Transverse colon (tissue), 4 donors: ENCODE data around the gene ZNF429. TPM values are rescaled to one million over a fixed set of nuclear protein-coding genes. Genes with fewer than 3 reads are reported as not detected.
"Not testable (repeated sequence)": the region's sequence is repeated elsewhere in the genome, so short reads cannot be mapped to it uniquely, and the experiment has no call there.

ENCODE experiments used
- DNase-seq: peaks from one replicate; pipeline ENCODE4 v3.0.0-alpha.2; 2019
- H3K27ac ChIP-seq, 4 donors: fragments of 200-600 bp; sonication (generic); 2 replicates each; pipeline ENCODE4 v1.5.1; 2016 to 2018; ENCODE audit warnings: inconsistent platforms in 4 of 4
- H3K27me3 ChIP-seq: fragments of 200-600 bp; sonication (generic); 2 replicates; pipeline ENCODE4 v1.5.1; 2017; ENCODE audit warnings: inconsistent platforms
- H3K36me3 ChIP-seq, 4 donors: fragments of 200-600 bp; sonication (generic); 2 replicates each; pipeline ENCODE4 v1.5.1; 2017 to 2019; ENCODE audit warnings: inconsistent platforms in 4 of 4
- H3K4me1 ChIP-seq, 4 donors: fragments of 200-600 bp; sonication (generic); 2 replicates each; pipeline ENCODE4 v1.5.1; 2017 to 2020; ENCODE audit warnings: inconsistent platforms in 4 of 4
- H3K4me3 ChIP-seq, 4 donors: fragments of 200-600 bp; sonication (generic); 1 replicate in 1 of 4; 2 replicates in 3 of 4; pipeline versions ENCODE4 v1.5.1 to v1.6.1; 2017 to 2019; ENCODE audit warnings: inconsistent platforms in 4 of 4
- H3K9me3 ChIP-seq, 2 donors: fragments of 200-600 bp; sonication (generic); 2 replicates each; pipeline ENCODE4 v1.5.1; 2017 to 2019; ENCODE audit warnings: inconsistent platforms in 2 of 2
- EP300 ChIP-seq: sonication (generic); formaldehyde crosslinking; IDR thresholded peaks from one replicate; pipeline ENCODE4 v1.6.1; 2017; ENCODE audit warnings: antibody characterized with exemption, low read depth
- POLR2A ChIP-seq: fragments of 450-650 bp; IDR thresholded peaks from one replicate; pipeline ENCODE4 v1.6.1; 2016; ENCODE audit warnings: antibody characterized with exemption, mild to moderate bottlenecking, moderate library complexity
- POLR2AphosphoS5 ChIP-seq, 3 donors: sonication (generic); formaldehyde crosslinking; IDR thresholded peaks; one replicate each; pipeline ENCODE4 v1.6.1; 2016; ENCODE audit warnings: antibody characterized with exemption in 3 of 3
- WGBS, 2 donors: methylation state at CpG; one replicate each; pipeline ENCODE4 v1.1.5; 2018; ENCODE audit warnings: low coverage in 1 of 2; 5-methylcytosine and 5-hydroxymethylcytosine counted together
- in situ Hi-C, 4 donors: fragments of 200-750 bp; cut with MboI; loops; one replicate each; pipeline versions ENCODE4 v1.15.0 to v1.15.1; 2017; ENCODE audit warnings: low sequenced_read_pairs in 3 of 4, low pct_ligation_motif_present in 1 of 4, low pct_unique_long_range_greater_than_20kb in 1 of 4
- intact Hi-C: fragments of 100-400 bp; cut with DNase I; formaldehyde crosslinking; loops from one replicate; pipeline ENCODE4 v1.15.1; 2023; ENCODE audit warnings: low total_unique reads
- total RNA-seq, 4 donors: library from RNA; depleted of rRNA; stranded (reverse); fragments of >200 nt; gene quantifications; one replicate each; pipeline ENCODE4 v1.1.0, GENCODE V29; 2016
- TF ChIP-seq, protein P1 (sequence below), 5 experiments: fragments of 200-600 bp in 3 of 5; fragments of 450-650 bp in 2 of 5; sonication (generic) in 3 of 5; IDR thresholded peaks; 1 replicate in 2 of 5; 2 replicates in 3 of 5; pipeline ENCODE4 v1.5.1; 2016 to 2017; ENCODE audit warnings: antibody characterized with exemption in 5 of 5, inconsistent platforms in 3 of 5, mild to moderate bottlenecking in 2 of 5, moderate library complexity in 1 of 5

Gene ZNF429
- total RNA-seq, 4 donors from 2014 or later = 13.5 to 47.0 (median 18.2) TPM

GRCh38 chr19:21498651-21499050 lies 6.8 kb upstream of the ZNF429 start:
- no peaks in the 10 kb centered on the region for H3K4me1 ChIP-seq
- no peaks in the 10 kb centered on the region for H3K27me3 ChIP-seq
- TF ChIP-seq POLR2A (no peak), EP300 (no peak), POLR2AphosphoS5 (IDR thresholded peaks at IDR 0.05) (no peak)
- TF ChIP-seq, protein P1, sequence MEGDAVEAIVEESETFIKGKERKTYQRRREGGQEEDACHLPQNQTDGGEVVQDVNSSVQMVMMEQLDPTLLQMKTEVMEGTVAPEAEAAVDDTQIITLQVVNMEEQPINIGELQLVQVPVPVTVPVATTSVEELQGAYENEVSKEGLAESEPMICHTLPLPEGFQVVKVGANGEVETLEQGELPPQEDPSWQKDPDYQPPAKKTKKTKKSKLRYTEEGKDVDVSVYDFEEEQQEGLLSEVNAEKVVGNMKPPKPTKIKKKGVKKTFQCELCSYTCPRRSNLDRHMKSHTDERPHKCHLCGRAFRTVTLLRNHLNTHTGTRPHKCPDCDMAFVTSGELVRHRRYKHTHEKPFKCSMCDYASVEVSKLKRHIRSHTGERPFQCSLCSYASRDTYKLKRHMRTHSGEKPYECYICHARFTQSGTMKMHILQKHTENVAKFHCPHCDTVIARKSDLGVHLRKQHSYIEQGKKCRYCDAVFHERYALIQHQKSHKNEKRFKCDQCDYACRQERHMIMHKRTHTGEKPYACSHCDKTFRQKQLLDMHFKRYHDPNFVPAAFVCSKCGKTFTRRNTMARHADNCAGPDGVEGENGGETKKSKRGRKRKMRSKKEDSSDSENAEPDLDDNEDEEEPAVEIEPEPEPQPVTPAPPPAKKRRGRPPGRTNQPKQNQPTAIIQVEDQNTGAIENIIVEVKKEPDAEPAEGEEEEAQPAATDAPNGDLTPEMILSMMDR (IDR thresholded peaks at IDR 0.05) = no peak
- no peak for DNase-seq
- WGBS, 2 donors = 78 to 89% methylated on average over 1 to 2 of the region's 2 CpGs
- in situ Hi-C loops (loop anchor here in 1 of 4 donors (25.0 kb wide), 2 partner anchors 189 to 286 kb away; no protein-coding TSS in a partner anchor), intact Hi-C loops (loop anchor here (1.0 kb wide), 1 partner anchor 23 kb away; no protein-coding TSS in a partner anchor)
- no peak overlapping the region for H3K27ac ChIP-seq
- no peaks in the 10 kb centered on the region for H3K9me3 ChIP-seq
- H3K4me3 ChIP-seq = no peak overlapping the region
- no peaks in the 10 kb centered on the region for H3K36me3 ChIP-seq

DNA sequence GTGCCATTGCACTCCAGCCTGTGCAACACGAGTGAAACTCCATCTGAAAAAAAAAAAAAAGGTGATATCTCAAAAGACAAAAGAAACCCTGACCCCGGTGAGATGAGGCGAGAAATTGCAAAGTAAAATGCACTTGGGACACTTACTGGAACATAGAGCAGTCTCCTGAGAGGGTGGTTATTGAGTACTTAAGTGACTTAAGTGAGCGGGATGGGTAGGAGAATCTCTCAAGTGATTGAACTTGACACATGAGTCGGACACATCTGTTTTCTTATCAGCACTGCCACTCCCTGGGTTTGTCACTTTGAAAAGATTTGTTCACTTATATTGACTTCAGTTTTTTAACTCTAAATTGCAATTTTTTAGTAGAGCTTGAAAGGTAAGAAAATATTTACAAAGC lies 2.8 kb downstream of the ZNF429 start:
- no peak overlapping the region for H3K4me3 ChIP-seq
- intact Hi-C loops (no loop called here), in situ Hi-C loops (no loop called here)
- no peaks in the 10 kb centered on the region for H3K27me3 ChIP-seq
- TF ChIP-seq, protein P1 (IDR thresholded peaks at IDR 0.05) = no peak
- TF ChIP-seq POLR2A (no peak), EP300 (no peak), POLR2AphosphoS5 (IDR thresholded peaks at IDR 0.05) (no peak)
- peaks cover 0 to 7% (median 0%) of the 10 kb centered on the region in 4 donors for H3K36me3 ChIP-seq
- H3K4me1 ChIP-seq = peaks cover 4 to 19% (median 8%) of the 10 kb centered on the region in 4 donors
- WGBS, 2 donors = 86 to 89% methylated on average over 1 to 5 of the region's 5 CpGs
- DNase-seq = no peak
- H3K9me3 ChIP-seq = peaks cover 9 to 21% of the 10 kb centered on the region in 2 donors
- H3K27ac ChIP-seq = no peak overlapping the region

DNA sequence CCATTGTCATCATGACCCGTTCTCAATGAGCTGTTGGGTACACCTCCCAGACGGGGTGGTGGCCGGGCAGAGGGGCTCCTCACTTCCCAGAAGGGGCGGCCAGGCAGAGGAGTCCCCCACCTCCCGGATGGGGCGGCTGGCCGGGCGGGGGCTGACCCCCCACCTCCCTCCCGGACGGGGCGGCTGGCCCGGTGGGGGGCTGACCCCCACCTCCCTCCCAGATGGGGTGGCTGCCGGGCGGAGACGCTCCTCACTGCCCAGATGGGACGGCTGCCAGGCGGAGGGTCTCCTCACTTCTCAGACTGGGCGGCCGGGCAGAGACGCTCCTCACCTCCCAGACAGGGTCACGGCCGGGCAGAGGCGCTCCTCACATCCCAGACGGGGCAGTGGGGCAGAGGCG lies 5.7 kb downstream of the ZNF429 start:
- WGBS, 2 donors = 80 to 94% methylated on average over 1 to 18 of the region's 25 CpGs
- intact Hi-C loops, in situ Hi-C loops: not testable (repeated sequence)

GRCh38 chr19:21512609-21513008 lies 7.2 kb downstream of the ZNF429 start:
- H3K27ac ChIP-seq, H3K4me1 ChIP-seq, in situ Hi-C loops, DNase-seq, intact Hi-C loops, H3K27me3 ChIP-seq, H3K4me3 ChIP-seq: not testable (repeated sequence)
- Histone ChIP-seq H3K9me3 (peaks cover 22 to 26% of the 10 kb centered on the region in 2 donors), H3K36me3 (peaks cover 0 to 10% (median 0%) of the 10 kb centered on the region in 4 donors)
- 83 to 84% methylated on average over 7 of the region's 7 CpGs for WGBS, 2 donors

More for the DNA sequence above, 5.7 kb downstream of the ZNF429 start:
- Histone ChIP-seq H3K4me1 (peaks cover 3 to 14% (median 6%) of the 10 kb centered on the region in 4 donors), H3K9me3 (peaks cover 15 to 30% of the 10 kb centered on the region in 2 donors)
- H3K36me3 ChIP-seq, H3K27me3 ChIP-seq, H3K4me3 ChIP-seq, DNase-seq, H3K27ac ChIP-seq: not testable (repeated sequence)

GRCh38 chr19:21513651-21514050 lies 8.2 kb downstream of the ZNF429 start:
- in situ Hi-C loops = no loop called here
- Histone ChIP-seq H3K27me3 (no peaks in the 10 kb centered on the region), H3K4me3 (no peak overlapping the region), H3K36me3 (peaks cover 0 to 15% (median 3%) of the 10 kb centered on the region in 4 donors), H3K9me3 (peaks cover 31 to 32% of the 10 kb centered on the region in 2 donors), H3K4me1 (no peaks in the 10 kb centered on the region), H3K27ac (no peak overlapping the region)
- 59% methylated on average over 2 of the region's 2 CpGs; no CpG with 5 or more reads in 1 of the 2 donors for WGBS, 2 donors
- TF ChIP-seq, protein P1 (IDR thresholded peaks at IDR 0.05) = no peak
- TF ChIP-seq POLR2AphosphoS5 (IDR thresholded peaks at IDR 0.05) (no peak), EP300 (no peak), POLR2A (no peak)
- DNase-seq = no peak
- intact Hi-C loops = no loop called here
